Stimulated activated CD4-positive, alpha-beta T cell treated with anti-CD3 and anti-CD28 coated beads, TNF-alpha, amount 100 ng/mL, for 48 hours (primary cell): ENCODE measurements around the gene TRIM46.
A peak's percentile ranks its signal among the peaks of the same experiment; 100 is the strongest.

Experiments
- DNase-seq, 3 donors: peaks; one replicate each; pipeline ENCODE4 v3.0.0-alpha.2; 2020; ENCODE audit warnings: low read depth in 3 of 3

The TRIM46 gene

GRCh38 chr1:155173478-155174323, at the start of gene TRIM46:
Gene TRIM46 (plus strand): TSS chr1:155173849. CDS start chr1:155173967, 118 bp downstream.
- peak in 2 of 3 donors; percentile 54 to 76 for DNase-seq

- no peak for DNase-seq
Observed at GRCh38 chr1:155124503-155125463, 48.9 kb upstream of the TRIM46 start.

DNA sequence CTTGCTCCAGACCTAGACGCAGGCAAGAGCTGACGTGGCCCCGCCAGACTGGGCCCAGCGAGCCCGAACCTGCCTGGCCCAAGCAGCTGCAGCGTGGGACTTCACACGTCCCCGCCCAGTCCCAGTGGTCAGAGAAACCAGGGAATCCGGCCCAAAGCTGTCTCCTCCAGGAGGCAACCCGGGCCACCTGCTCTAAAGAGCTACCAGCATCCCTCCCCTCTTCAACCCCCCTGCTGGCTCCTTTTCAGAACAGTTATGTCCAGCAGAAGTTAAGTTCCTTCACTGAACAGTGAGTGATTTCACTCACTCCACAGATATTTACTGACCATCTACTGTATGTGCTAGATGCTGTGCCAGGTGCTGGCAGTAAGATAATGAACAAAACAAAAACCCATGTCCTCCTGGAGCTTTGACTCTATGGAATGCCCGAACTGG, 48.1 kb upstream of the TRIM46 start:
- DNase-seq, result no peak

- no peak for DNase-seq
Observed at GRCh38 chr1:155125946-155126555, 47.6 kb upstream of the TRIM46 start.

DNA sequence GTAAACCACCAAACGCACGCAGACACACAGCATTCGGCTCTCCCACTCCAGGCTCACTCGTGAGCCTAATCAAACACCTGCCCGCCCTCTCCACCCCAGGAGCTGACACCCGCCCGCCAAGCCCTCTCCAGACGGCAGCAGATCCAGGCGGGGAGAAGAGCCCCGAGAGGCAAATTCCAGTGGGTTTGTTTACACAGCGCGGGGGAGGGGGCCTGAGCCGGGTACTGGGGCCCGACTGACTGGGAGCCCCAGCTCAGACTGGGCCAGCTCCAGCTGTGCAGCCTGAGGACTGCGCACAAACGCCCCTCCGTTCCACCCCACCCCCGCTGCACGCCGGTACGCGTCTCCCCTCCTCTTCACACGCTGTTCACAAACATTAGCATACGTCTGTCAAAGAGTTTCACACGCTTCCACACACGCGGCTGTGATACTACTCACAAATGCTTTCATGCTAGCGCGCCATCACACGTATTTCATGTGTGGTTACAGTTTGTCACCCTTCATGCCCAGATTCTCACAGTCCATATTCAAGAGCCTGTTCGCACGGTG, 47.0 kb upstream of the TRIM46 start:
- DNase-seq, result peak in 1 of 3 donors; percentile 19

DNA sequence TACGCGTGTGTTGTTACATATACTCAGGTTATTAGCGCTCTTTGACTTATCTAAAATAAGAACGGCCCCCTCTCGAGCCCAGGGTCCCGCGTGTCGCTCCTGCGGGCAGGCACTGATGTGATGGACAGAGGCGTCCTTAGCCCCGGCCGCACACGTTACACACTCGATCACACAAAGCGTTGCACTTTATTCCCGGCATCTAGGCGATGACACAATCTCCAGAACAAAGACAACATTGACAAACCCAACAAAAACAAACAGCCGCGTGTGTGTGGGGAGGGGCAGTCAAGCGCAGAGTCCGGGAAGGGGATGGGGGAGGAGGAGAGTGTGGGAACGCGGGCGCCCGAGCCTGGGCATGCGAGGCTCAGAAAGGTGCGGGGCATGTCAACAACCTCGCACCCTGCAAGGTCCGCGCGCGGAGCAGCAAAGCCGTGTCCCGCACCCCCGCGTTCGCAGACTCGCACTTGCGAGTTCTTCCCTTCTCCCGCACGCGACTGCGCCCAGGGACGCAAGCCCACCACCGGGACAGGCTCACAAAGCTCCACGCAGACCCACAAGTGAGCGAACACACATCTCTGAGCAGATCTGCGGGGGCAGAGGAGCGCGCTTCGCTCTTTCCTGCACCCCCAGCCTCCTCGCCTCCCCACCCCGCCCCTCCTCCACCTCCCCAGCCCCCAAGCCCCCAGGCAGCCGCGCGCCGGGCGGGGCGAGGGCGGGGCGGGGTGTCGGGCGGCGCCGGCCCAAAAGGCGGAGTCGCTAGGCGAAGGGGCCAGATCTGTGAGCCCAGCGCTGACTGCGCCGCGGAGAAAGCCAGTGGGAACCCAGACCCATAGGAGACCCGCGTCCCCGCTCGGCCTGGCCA, 46.3 kb upstream of the TRIM46 start, which contains the start of gene EFNA1:
Gene EFNA1, plus strand, starts transcription at position 772 of the 862 bp plus-strand sequence. CDS start 102 bp downstream, outside the sequence.
- peak in 1 of 3 donors; percentile 38 for DNase-seq

GRCh38 chr1:155127967-155128754, 45.5 kb upstream of the TRIM46 start:
- DNase-seq, result no peak

- DNase-seq, result no peak
Observed at GRCh38 chr1:155128755-155129473, 44.7 kb upstream of the TRIM46 start.

DNA sequence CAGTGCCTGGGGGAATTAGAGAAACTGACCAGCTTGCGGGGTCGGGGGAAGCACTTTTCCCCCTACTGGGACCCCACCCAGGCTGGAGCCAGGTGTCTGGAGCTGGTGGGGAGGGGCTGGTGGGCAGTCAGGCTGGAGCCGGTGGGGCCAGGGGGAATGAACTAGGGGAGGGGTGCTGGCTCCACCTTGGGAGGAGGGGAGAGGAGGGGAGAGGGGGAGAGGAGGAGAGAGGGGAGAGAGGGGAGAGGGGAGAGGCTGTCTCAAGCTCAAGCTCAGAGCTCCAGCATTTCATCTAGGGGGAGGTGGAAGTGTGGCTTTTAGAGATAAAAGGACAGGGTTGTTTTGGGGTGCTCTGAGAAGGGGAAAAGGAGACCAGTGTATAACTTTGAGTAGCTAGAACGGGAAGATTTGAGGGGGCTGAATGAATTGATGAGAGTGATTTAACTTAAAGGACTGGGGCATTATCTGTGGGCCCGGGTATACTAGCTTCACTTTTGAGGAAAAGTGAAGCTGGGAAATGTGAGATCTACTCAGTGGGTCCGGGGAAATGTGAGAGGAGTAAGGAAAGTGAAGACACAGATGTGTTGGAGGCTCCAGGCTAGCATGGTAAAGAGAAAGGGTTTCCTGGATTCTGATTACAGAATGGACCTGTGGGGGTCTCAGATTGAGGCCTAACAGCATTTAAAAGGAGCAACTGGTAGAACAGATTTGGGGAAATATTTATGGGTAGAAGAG, 43.2 kb upstream of the TRIM46 start:
- DNase-seq, result no peak

DNA sequence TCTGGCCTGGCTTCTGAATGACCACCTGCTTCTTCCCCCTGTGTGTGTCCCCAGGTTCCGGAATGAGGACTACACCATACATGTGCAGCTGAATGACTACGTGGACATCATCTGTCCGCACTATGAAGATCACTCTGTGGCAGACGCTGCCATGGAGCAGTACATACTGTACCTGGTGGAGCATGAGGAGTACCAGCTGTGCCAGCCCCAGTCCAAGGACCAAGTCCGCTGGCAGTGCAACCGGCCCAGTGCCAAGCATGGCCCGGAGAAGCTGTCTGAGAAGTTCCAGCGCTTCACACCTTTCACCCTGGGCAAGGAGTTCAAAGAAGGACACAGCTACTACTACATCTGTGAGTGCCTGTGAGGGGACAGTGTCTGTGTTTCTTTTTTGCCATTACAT, 42.4 kb upstream of the TRIM46 start:
- DNase-seq, result no peak

GRCh38 chr1:155131856-155132255, 41.8 kb upstream of the TRIM46 start:
- DNase-seq, result no peak

DNA sequence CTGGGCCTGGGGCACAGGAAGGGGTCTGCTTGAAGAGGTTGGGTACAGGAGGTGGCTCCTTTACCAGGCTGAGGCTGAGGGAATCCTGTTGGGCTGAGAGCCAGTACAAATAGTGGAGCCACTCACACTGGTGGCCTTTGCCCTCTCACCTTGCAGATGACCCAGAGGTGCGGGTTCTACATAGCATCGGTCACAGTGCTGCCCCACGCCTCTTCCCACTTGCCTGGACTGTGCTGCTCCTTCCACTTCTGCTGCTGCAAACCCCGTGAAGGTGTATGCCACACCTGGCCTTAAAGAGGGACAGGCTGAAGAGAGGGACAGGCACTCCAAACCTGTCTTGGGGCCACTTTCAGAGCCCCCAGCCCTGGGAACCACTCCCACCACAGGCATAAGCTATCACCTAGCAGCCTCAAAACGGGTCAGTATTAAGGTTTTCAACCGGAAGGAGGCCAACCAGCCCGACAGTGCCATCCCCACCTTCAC, 39.8 kb upstream of the TRIM46 start:
- no peak for DNase-seq

DNA sequence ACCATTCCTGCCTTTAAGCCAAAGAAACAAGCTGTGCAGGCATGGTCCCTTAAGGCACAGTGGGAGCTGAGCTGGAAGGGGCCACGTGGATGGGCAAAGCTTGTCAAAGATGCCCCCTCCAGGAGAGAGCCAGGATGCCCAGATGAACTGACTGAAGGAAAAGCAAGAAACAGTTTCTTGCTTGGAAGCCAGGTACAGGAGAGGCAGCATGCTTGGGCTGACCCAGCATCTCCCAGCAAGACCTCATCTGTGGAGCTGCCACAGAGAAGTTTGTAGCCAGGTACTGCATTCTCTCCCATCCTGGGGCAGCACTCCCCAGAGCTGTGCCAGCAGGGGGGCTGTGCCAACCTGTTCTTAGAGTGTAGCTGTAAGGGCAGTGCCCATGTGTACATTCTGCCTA, 39.3 kb upstream of the TRIM46 start:
- DNase-seq, result no peak

DNA sequence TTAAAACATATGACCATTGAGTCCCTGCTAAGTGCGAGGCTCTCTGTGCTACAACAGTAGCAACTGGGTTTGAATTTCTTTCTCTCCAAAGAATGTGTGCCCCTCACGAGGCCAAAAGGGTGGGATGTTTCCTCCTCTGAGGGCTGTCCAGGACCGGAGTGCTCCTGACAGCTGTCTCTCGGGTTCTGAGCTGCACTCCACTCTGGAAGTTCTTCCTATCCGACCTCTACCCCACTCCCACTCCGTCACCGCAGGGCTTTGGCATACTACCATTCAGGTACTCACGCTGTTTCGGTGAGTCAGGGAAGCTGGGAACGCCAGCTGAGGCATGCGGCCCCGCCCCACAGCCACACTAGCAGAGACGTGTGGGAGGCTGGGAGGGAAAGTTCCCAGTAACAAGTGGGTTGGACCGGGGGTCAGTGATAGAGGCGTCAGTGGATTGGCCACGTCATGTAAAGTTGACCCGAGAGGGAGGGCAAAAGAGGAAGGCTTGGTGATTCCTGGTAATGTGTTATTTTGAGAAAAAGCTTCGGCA, 38.7 kb upstream of the TRIM46 start:
- DNase-seq, result peak; percentile 68 to 78 (median 75)

DNA sequence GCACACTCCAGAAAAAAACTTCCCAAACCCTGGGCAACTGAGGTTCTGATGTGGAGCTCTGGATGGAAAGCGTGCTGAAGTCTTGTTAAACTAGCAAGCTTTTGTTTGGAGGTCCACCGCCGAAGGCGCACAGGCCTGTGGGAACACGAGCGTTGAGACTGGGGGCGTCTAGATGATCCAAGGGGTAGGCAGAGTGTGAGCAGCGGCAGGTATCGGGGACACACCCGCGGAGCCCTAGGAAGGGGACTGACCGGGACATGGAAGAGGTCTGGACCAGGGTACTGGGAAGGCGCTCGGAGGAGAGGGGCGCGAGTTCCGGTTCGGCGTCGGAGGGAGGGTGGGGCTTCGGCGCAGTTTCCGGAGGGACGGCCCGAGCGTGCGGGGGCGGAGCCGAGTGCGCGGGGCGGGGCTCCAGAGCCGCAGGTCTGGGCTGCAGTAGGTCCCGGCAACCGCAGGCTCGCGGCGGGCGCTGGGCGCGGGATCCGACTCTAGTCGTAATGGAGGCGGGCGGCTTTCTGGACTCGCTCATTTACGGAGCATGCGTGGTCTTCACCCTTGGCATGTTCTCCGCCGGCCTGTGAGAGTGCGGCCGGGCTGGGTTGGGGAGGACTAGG, 38.1 kb upstream of the TRIM46 start, which contains the start of gene SLC50A1:
Gene SLC50A1, plus strand, starts transcription at position 438 of the 614 bp plus-strand sequence. Its CDS starts 60 bp downstream, at position 498.
- DNase-seq, result peak; percentile 89 to 92 (median 90)

- DNase-seq, result no peak
Observed at GRCh38 chr1:155136748-155137147, 36.9 kb upstream of the TRIM46 start.
